ENCODE results near the gene POPDC3. TPM values are rescaled to one million over a fixed set of nuclear protein-coding genes. Genes with fewer than 3 reads are reported as not detected.

Gene POPDC3
- total and polyA plus RNA-seq, 2 of the 4 experiments (the other 2 are of a cell fraction), result 22.7 to 25.8 TPM

GRCh38 chr6:105181981-105182515, 2.2 kb upstream of the POPDC3 start:
- H3K56ac ChIP-seq (ENCODE audit: extremely low read depth, insufficient read depth, low read length), result no peak overlapping the region
- no peak overlapping the region for H3K4me3 ChIP-seq (ENCODE audit: insufficient read depth, low read depth, low read length)
- ChIA-PET POLR2A (ENCODE audit: unreplicated experiment) (no interaction called here), CTCF (no interaction called here)
- no peak overlapping the region for H3K18ac ChIP-seq (ENCODE audit: low read depth, low read length)
- H2AK9ac ChIP-seq (replicated peaks; ENCODE audit: low read depth, low read length, poor library complexity), result no peak overlapping the region
- H3K14ac ChIP-seq (replicated peaks; ENCODE audit: low read depth, low read length), result no peak overlapping the region; the same call in 1 of the 2 replicates
- H3K4me1 ChIP-seq (ENCODE audit: control insufficient read depth, insufficient read depth, low read length), result peaks cover 2% of the 10 kb centered on the region; the same call in 1 of the 2 replicates
- H3K9ac ChIP-seq (ENCODE audit: low read depth, low read length), result no peak overlapping the region
- H4K91ac ChIP-seq (ENCODE audit: insufficient read depth, low read depth, low read length), result no peak overlapping the region
- DNase-seq, result no peak
- H3K4me2 ChIP-seq (ENCODE audit: low read depth, low read length), result no peak overlapping the region
- no peak overlapping the region for H2AK5ac ChIP-seq (ENCODE audit: low read depth, low read length)
- TF ChIP-seq MXI1 (IDR thresholded peaks at IDR 0.05; ENCODE audit: borderline replicate concordance, low read depth, low read length) (no peak), MAFK (IDR thresholded peaks at IDR 0.05; ENCODE audit: low read depth, low read length) (no peak), USF2 (IDR thresholded peaks at IDR 0.05; ENCODE audit: low read depth, low read length) (no peak), FOS (IDR thresholded peaks at IDR 0.05; ENCODE audit: low read depth, low read length) (no peak), RFX5 (IDR thresholded peaks at IDR 0.05; ENCODE audit: low read depth, low read length) (no peak), MAZ (IDR thresholded peaks at IDR 0.05; ENCODE audit: borderline replicate concordance, low read depth, low read length) (no peak), POLR2A (IDR thresholded peaks at IDR 0.05; ENCODE audit: low read depth, low read length) (no peak), RAD21 (IDR thresholded peaks at IDR 0.05; ENCODE audit: low read length) (no peak), NFE2L2 (IDR thresholded peaks at IDR 0.05; ENCODE audit: low read depth, low read length) (no peak), CTCF (conservative IDR thresholded peaks at IDR 0.05; ENCODE audit: low read depth, low read length) (no peak), BHLHE40 (IDR thresholded peaks at IDR 0.05; ENCODE audit: low read depth, low read length) (no peak)
- H2BK15ac ChIP-seq (ENCODE audit: low read depth, low read length), result no peak overlapping the region
- H4K5ac ChIP-seq (ENCODE audit: low read depth, low read length), result no peak overlapping the region
- H2BK120ac ChIP-seq (ENCODE audit: low read depth, low read length), result no peak overlapping the region
- H3K27me3 ChIP-seq (ENCODE audit: control insufficient read depth, insufficient read depth, low read length), result no peaks in the 10 kb centered on the region
- H3K27ac ChIP-seq (ENCODE audit: insufficient read depth, low read length), result no peak overlapping the region
- WGBS, 2 experiments (ENCODE audit: extremely low coverage in 2 of 2, insufficient read length in 1 of 2), result 100% methylated on average over 1 of the region's 4 CpGs; no CpG with 5 or more reads in 1 of the 2 experiments
- no peak overlapping the region for H2AFZ ChIP-seq (replicated peaks; ENCODE audit: low read length, poor library complexity)
- ATAC-seq (ENCODE audit: low read depth), result no peak
- H3K4ac ChIP-seq (ENCODE audit: low read depth, low read length), result no peak overlapping the region
- H3K9me3 ChIP-seq (ENCODE audit: control insufficient read depth, insufficient read depth, low read length), result no peaks in the 10 kb centered on the region; the same call in 1 of the 2 replicates
- peaks cover 4 to 15% of the 10 kb centered on the region in 2 experiments; a peak in 3 of 4 replicates for H3K79me1 ChIP-seq (ENCODE audit: low read depth in 1 of 2, low read length in 2 of 2)
- dilution Hi-C loops (cut with HindIII; ENCODE audit: low sequenced_read_pairs, unreplicated experiment), result no loop called here
- no peak overlapping the region for H4K8ac ChIP-seq (ENCODE audit: low read depth in 2 of 2, low read length in 2 of 2)
- H4K20me1 ChIP-seq (ENCODE audit: insufficient read depth, low read length), result no peaks in the 10 kb centered on the region
- H2BK5ac ChIP-seq (ENCODE audit: low read depth, low read length, poor library complexity, severe bottlenecking), result no peak overlapping the region
- no peaks in the 10 kb centered on the region for H3K9me1 ChIP-seq (ENCODE audit: insufficient read depth, low read length)
- intact Hi-C loops (cut with micrococcal nuclease), result no loop called here
- H3K36me3 ChIP-seq (ENCODE audit: control insufficient read depth, insufficient read depth, low read length), result no peaks in the 10 kb centered on the region
- in situ Hi-C loops (cut with MboI; ENCODE audit: low sequenced_read_pairs), result no loop called here
- H2BK20ac ChIP-seq (ENCODE audit: low read depth, low read length), result no peak overlapping the region
- H3K23ac ChIP-seq (ENCODE audit: low read depth, low read length), result no peak overlapping the region; the same call in 1 of the 2 replicates
- no TSS peak for BruUV-seq (replicated peaks)

Measured in IMR-90 (cell line).